ENCODE measurements around the gene CDH13.

The CDH13 gene

DNA sequence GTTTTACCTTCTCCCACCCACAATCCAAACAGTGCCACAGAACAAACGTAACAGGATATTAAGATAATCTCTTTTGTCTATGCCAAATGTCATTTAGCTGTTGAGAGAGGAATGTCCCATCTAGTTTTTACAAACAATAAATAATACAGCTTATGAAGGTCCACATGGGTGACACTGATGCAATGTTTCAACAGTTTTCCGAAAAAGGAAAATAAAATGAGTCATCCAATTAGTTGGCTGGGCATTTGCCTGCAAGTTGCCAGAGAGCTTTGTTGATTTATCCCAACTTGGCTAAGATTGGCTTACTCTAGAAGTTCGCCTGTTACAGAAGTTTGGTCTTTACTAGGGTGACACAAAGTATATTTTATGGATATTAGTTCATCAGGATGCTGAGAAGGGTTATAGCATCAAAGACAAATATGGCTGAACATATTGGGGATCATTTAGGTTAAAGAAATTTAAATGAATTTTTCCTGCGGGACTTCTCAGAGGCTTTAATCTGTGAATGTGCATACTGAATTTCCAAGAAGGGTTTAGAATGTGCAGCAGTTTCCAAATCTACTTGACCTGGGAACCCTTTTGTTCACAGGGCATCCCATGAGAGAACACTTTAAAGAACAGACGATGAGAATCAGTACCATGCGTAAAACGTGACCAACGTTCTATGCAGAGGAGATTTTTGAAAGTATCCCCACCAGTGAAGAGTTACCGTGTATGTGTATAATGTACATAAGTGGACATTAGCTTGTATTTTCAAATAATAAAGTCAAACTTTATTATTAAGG is 73.1 kb downstream of the CDH13 start:
- DNase-seq, result no peak

DNA sequence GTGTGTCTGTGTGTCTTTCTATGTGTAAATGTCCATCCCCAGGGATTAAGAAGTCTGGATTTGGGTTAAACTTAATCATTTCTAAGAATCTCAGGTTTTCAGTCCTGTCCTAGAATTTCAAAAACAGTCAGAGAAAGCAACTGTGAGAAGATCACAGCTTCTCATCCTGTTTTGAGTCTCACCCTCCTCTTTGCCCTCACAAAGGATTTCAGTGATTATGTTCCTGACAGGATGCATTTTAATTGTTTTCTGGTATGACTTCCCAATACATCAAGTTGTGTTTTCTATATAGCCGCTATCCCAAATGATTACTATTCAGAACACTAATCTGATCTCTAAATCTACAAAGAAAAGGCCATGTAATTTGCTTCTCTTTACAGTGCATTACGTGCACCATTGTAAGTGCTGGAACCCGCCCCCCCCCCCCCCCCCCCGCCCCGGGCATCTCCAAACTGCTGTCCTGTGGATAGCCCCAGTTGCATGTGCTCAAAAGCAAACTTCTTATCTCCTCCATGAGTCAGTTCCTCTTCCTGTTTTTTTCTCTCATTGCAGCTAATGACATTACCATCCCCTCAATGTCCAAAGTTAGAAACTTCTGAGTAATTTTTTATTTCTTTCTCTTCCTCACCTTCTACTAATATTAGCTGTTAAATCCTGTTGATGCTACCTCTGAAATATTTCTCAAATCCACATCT is 73.9 kb downstream of the CDH13 start:
- no peak for DNase-seq

DNA sequence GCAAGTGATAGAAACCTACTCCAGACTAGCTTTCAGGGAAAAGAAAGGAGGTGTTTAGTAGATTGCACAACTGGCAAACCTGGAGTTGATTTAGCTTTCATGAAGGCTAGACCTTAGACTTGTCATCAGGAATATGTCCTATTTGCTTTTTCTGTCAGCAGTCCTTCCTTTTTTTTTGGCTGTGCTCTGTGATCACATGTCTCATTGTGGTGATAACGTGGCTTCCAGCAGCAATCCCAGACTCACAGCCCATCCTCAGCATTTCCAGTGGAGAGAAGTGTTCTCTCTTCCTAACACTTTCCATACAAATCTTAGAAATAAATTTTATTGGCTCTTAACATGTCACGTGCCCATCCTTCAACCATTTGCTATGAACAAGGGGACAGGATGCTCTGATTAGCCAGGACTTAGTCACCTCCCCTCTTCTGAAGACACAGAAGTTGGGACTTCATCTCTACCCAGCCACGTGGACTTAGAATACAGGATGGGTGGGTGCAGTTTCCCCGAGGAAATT is 74.7 kb downstream of the CDH13 start:
- no peak for DNase-seq

DNA sequence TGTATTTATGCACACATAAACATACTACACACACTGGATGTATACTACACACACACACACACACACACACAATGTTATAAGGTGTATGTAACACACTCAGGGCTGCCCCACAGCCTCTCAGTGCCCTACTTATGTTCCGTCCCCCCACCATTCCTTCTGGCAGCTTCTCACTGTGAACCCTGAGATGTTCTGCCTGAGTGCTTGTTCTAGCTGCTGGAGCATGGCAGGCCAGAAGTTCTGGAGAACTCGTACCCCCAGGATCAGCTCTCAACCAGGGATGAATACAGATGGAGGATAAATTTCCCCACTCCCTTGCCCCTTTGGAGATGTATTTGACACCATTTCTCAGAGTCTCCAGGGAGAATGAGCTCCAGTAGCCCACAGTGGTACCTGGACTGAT is 76.4 kb downstream of the CDH13 start:
- no peak for DNase-seq

DNA sequence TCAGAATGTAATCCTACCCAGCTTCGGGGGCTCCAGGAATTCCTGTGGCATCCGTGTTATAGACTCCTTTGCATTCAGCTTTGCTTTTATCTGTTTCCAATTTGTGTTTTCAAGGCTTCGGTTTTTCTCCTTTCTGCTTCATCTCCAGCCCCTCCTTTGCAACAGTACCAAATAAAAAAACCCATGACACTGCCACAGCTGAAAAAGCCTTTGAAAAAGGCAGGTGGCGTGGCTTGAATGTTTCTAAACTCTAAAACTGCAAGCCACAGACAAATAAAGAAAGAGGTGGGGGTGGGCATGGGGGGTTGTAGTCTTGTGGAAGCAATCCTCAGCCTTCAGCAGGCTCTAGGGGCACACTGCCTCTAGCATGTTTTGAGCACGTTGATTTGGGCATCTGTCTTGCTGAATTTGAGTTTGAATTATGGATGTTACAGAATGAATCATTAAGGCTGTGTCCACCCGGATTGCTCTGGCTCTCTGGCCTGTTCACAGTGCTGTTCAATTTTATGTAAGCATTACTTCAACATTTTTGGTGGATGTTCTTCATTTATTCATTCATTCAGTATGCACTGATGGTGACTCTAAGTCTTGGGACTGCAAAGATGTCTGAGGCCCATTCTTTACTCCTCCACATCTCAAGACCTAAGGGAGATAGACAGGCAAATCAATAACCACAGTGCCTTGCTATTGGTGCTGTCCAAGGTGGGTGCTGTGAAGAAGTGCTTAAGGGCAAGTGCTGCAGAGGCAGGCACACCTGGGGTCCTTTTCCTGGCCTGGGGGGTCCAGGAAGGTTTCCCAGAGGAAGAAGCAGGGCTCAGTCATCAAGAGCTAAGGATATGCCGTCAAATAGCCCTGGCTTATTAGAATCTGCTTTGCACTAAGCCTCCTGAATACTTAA is 77.4 kb downstream of the CDH13 start:
- no peak for DNase-seq

DNA sequence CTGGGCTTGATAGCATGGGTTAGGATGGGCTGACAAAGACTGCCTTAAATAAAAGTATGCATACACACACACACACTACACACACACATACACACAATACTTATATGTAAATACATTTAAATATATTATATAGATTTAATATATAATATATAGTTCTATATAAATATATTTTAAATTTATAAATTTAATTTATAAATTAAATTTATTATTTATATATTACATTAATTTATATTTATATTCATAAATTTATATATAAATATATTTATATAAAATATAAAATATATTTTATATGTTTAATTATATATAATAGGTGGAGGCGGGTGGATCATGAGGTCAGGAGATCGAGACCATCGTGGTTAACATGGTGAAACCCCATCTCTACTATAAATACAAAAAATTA is 83.2 kb downstream of the CDH13 start:
- no peak for DNase-seq

DNA sequence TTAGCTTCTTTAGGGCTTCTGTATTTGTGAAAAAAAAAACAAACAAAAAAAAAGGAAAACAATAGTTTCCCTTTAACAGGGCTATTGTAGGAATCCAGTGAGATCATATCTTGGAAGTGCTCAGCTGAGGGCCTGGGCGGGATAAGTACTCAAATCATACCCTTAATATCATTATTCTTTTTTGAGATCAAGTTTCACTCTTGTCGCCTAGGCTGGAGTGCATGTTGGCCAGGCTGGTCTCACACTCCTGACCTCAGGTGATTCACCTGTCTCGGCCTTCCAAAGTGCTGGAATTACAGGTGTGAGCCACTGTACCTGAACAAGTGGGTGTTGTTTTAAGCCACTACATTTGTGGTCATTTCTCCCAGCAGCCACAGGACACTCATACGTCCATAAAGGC is 87.0 kb downstream of the CDH13 start:
- DNase-seq, result no peak

DNA sequence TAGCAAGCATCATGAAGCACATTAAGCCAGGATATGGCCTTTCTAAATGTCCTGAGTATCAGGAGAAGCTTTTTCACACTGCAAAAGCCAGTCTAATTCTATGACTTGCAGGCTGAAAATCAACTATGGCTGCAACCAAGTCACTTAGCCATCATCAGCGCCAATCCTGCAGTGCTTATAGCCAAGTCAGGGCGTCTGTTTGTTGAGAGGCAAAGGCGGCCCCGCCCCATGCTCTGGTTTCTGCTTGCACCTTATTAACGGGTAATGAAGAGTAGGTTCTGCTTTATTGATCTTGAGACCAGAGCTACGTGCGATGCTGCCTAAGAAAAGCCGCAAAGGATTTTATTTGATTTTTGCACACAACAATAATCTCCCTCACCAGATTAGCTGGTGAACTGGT is 88.4 kb downstream of the CDH13 start:
- no peak for DNase-seq

DNA sequence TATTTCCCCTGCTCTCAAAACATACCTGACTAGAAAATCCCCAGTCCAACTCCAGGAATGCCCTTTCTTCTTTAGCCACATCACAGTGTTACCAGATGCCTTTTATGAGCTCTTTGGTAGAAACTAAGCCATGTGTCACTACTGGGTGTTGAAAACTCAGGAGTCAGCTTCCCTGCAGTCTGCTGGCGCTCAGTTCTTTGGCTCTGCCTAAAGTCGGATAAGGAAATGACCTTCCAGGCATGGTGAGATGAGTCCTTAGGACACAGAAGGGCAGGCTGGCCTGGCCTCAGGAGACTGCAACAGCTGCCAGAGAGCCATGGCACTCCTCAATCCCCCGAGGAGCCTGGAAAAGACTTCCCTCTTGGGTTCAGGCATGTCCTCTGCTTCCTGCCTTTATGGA is 89.1 kb downstream of the CDH13 start:
- DNase-seq, result no peak

DNA sequence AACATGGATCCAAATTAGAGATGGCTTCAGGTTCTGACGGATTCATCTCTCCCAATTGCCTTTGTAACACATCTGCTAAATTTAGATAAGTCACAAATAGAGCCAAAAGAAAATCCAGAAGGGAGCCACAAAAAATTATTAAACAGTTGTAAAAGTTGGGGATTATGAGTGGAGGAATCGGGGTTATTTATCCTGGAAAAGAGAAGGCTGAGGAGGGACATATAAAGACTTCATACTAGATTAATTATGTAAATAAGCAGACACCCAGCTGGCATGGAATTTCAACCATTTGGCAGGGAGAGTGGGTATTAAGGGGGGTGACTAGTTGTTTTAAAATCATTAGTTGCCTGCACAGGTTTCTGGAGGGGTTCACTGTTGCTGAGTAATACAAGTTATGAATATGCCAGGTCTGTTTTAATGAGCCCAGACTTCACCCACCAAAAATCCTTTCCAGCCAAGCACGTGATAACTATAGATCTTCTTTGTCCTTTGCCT is 89.6 kb downstream of the CDH13 start:
- DNase-seq, result no peak

DNA sequence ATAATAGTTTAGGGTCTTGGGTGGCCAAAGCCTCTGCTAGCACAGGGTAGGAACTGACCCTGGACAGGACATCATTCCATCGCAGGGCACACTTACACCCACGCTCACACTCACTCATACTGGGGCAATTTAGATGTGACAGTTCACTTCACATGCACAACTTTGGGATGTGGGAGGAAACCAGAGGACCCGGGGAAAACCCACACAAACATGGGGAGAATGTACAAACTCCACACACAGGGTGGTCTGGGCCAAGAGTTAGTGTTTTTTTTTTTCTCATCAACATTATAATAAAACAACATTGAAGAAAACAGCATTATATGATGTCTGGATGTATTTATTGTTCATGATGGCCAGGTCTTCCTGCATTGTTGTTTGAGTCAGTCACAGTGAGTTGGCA is 93.6 kb downstream of the CDH13 start:
- no peak for DNase-seq

DNA sequence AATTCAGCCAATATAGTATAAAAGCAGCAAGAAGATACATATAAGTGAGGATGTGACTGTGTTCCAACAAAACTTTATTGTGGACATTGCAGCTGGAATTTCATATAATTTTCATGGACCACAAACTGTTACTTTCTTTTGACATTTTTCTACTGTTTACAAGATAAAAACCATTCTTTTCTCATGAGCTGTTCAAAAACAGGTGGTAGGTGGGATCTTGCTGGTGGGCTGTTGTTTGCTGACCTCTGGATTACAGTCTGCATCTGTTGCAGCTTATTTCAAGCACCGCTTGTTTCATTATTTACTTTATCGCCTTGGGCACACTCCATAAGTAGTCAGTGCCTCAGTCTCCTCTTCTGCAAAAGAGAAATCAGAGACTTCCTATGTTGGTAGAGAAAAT is 99.5 kb downstream of the CDH13 start:
- no peak for DNase-seq

DNA sequence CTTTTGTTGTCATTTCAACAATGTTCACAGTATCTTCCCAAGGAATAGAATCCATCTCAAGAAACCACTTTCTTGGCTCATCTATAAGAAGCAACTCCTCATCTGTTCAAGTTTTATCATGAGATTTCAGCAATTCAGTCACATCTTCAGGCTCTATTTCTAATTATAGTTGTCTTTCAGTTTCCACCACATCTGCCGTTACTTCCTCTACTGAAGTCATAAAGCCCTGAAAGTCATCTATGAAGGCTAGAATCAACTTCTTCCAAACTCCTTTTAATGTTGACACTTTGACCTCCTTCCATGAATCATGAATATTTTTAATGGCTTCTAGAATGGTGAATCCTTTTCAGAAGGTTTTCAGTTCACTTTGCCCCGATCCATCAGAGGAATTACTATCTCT is 102.1 kb downstream of the CDH13 start:
- no peak for DNase-seq

DNA sequence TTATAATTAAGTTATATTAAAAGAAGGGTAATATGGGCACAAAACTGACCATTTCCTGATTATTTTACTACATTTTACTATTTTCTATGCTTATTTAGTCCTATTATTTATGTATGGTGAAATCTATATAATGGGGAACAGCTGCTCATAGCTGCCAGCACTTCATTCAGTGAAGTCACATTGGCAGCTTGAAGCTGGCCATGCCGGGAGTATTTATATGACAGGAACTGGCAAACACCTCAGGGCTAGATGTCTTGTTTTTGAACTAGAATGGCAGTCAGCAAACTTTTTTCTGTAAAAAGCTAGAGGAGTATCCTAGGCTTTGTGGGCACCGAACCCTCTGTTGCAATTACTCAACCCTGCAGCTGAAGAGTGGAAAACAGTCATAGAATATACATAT is 104.1 kb downstream of the CDH13 start:
- no peak for DNase-seq

DNA sequence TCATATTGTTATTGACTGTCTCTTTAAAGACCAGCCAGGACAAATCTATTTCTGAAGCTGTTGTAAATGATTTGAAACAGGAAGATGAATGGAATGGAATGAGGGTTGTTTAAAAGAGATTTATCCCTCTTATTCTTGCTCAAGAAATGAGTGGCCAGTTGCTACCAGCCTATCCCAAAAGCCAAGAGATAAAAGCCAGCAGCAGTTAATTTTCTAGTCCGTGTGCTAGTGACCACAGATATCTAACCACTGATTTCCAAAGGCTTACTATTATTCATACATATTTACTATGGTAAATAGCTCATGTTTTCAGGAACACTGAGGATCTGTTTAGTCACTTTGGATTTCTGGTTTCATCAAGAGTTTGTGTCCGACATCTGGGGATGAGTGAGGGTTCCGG is 105.7 kb downstream of the CDH13 start:
- no peak for DNase-seq

DNA sequence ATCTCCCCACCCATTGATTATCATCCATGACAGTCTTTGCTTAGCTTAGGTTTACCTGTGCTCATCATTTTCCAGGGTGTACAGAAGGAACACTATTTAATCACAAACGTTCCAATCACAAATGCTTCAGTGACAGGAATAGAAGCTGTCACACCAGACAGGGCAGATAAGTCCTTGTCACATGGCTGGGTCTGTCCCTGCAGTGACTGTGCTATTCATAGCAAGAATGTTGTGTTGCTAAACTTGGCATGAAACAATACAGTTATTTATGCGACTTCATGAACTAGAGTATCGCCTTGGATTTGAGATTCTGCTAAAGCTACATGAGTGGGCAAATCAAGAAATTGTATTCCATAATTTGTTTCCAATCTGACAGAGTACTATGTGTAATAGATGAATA is 108.4 kb downstream of the CDH13 start:
- DNase-seq, result no peak

DNA sequence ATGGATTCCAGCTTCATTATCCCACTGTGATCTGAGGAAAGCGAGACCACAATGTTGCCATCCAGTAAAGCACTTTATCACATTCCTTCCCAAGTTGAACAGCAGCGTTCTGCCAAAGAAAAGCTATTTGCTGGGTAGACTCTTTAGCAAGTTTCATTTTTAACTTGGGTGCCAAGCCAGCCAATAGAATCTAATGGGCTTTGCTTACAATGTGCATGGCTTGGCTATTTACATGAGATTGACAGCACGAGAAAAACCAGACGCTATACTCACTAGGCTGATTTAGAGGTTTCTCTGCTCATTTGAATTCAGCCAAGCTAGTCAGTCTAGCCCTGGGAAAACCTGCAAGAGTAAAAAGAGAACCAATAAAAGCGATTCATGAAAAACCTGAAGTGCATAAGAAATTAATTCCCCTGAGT is 108.9 kb downstream of the CDH13 start:
- no peak for DNase-seq

DNA sequence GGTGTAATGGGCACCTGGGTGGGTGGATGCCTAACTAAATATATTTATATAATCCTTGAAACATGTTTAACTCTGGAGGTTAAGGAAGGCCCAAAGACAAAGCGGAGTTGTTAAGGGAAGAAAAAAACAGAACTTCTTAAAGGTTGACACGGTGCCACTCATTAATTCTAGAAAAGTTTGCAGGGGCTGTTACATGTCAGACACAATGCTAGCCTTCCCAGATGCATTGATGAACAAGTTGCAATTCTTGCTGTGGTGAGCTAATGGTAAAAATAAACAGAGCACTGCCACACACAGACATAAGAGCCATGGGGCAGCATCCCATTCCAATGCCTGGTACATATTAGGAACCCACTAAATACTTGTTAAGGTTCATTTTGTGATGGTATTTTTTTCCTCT is 109.5 kb downstream of the CDH13 start:
- DNase-seq, result no peak

DNA sequence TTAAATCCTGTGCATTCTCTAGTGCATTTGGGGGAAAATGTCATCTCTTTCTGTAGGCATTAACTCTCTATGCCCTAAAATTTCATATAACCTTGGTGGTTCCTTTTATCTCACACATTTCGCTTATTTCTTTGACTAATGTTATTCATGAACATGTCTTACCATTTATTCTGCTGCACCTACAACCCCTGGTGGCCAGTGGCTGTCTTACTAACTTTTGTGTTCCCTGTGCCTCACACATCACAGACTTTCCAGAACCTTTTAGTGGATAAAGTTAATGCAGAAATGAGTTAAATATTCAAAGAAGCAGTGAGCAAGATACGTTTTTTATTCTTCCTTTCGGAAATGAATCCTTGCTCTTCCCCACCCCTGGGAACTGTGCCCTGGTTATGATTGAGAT is 111.9 kb downstream of the CDH13 start:
- DNase-seq, result no peak

DNA sequence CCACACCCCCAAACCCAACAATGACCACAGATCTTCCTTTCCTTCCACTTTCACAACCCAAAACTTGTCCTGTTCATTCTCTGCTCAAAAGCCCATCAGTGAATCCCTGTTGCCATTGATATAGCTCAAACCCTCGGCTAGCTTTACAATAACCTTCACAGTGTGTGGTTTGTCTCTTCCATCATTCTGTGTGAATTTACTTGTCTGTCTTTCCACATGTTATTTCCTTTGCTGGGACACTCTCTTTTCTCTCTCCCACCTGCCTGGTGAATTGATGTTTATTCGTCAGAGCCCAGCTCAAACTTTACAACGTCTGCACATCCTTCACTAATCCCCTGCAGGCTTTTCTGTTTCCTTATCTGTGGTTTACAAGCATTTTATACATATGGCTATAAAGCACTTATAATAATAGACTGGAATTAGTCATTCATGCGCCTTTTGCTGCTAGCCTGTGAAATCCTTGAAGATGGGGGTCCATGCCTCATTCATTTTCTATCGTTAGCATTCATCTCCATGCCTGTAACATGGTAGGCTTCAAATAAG is 114.4 kb downstream of the CDH13 start:
- DNase-seq, result no peak

DNA sequence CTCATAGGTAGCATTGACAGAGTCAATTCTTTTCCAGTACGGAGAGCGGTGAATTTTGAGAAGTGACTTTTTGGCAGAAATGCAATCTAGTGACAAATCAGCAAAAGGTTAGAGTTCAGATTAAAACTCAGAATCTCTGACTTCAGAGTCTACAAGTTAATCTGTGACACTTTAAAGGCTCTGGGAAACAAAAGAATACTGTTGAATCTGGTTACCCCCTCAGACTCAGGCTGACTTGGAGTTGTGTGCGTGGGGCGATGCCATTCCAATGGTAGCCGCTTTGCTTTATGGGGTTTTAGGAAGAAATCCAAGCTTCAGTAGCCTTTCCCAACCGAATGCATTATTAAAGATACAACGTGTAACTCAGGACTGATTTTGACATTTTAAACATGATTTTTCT is 118.2 kb downstream of the CDH13 start:
- DNase-seq, result no peak

DNA sequence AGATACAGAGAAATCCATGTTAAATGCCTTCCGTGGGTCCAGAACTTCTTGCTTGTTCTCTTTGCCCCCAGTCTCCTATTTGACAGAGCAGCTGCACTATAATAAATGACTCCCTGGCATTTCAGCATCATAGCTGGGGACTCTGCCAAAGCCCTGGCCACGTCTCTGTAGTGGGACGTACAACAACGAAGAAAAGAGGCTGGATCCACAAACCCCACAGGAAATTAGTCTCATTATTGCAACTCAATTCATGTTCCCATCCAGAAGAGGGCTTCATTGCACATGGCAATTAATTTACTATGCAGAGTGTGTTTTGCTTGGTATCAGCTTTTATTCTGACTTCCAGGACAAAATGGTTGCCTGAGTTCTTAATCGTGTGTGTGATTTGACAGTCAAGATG is 121.3 kb downstream of the CDH13 start:
- no peak for DNase-seq

DNA sequence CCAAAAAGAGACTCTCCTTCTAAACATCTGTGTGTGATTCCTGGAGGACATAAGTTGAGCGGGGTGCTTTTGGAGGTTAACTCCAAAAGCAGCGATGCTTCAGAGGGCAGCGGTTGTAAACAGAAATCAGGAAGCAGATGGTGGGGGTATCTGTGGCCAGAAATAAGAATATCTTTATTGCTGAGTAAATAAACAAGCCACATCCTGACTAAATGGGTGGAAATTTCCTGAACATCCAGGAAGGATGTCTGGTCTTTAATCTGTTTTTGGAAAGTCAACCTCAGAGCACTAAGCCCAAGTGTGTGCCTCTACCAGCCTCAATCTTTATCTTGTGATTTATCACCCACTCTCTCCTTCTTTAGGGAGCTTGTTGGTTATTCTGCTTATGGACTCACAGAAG is 123.3 kb downstream of the CDH13 start:
- no peak for DNase-seq
